Stomach (tissue), 4 donors: ENCODE data around the gene GRHPR.

ENCODE experiments used
- POLR2AphosphoS5 ChIP-seq, 3 donors: sonication (generic); formaldehyde crosslinking; IDR thresholded peaks; one replicate each; pipeline ENCODE4 v1.6.1; 2016; ENCODE audit warnings: antibody characterized with exemption in 3 of 3
- TF ChIP-seq, protein P1 (sequence below), 7 experiments: fragments of 450-650 bp in 4 of 7; fragments of 200-600 bp in 3 of 7; sonication (generic) in 3 of 7; IDR thresholded peaks; one replicate each; pipeline ENCODE4 v1.5.1; 2016 to 2019; ENCODE audit warnings: antibody characterized with exemption in 7 of 7, control low read depth in 2 of 7, mild to moderate bottlenecking in 1 of 7

GRCh38 chr9:37407468-37407867 lies 15.0 kb upstream of the GRHPR start:
- TF ChIP-seq, protein P1, sequence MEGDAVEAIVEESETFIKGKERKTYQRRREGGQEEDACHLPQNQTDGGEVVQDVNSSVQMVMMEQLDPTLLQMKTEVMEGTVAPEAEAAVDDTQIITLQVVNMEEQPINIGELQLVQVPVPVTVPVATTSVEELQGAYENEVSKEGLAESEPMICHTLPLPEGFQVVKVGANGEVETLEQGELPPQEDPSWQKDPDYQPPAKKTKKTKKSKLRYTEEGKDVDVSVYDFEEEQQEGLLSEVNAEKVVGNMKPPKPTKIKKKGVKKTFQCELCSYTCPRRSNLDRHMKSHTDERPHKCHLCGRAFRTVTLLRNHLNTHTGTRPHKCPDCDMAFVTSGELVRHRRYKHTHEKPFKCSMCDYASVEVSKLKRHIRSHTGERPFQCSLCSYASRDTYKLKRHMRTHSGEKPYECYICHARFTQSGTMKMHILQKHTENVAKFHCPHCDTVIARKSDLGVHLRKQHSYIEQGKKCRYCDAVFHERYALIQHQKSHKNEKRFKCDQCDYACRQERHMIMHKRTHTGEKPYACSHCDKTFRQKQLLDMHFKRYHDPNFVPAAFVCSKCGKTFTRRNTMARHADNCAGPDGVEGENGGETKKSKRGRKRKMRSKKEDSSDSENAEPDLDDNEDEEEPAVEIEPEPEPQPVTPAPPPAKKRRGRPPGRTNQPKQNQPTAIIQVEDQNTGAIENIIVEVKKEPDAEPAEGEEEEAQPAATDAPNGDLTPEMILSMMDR (IDR thresholded peaks at IDR 0.05) = no peak
- no peak for TF ChIP-seq POLR2AphosphoS5 (IDR thresholded peaks at IDR 0.05)
